ENCODE data around the gene CADM1.

GRCh38 chr11:115284773-115285172 lies 219.4 kb downstream of the CADM1 start:
- TF ChIP-seq CTCF (IDR thresholded peaks at IDR 0.05; ENCODE audit: borderline replicate concordance, extremely low read depth, low read length, poor library complexity, severe bottlenecking) (no peak), EZH2 (IDR thresholded peaks at IDR 0.05; ENCODE audit: borderline replicate concordance, low read depth, low read length, severe bottlenecking) (no peak)

All from DND-41 (cell line).